Measurements from ENCODE around the gene PRKCI. TPM values are rescaled to one million over a fixed set of nuclear protein-coding genes. Genes with fewer than 3 reads are reported as not detected.

PRKCI gene
- total RNA-seq, result 10 to 100 TPM; 14.1 to 24.6 TPM

DNA sequence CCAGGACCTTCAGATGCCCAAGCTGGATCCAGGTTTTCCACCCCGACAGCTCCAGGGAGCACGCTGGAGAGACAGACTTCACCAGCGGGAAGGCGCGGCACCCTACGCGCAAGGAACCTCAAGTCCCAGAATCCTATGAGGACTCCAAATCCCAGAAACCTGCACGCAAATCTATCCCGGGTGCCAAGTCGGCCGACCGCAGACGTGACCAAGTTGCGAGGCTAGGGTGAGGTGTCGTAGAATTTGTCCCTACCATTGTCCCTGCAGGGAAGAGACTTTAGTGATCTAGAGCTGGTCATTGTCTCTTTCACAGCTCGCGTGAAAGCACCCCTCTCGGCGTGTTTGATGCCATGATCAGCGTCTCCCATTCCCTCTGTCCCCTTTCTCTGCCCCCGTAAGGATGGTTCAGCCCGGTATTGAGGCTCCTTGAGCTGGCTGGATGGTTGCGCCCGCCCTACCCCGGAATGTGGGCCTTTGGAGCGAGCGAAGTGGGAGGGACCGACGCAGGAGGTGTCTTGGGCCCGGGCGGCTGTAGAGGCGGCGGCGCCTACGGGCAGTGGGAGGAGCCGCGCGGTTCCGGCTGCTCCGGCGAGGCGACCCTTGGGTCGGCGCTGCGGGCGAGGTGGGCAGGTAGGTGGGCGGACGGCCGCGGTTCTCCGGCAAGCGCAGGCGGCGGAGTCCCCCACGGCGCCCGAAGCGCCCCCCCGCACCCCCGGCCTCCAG is at the start of gene PRKCI:
Gene PRKCI (plus strand): TSS at position 501 of the 723 bp plus-strand sequence. CDS start 246 bp downstream, outside the sequence.

DNA sequence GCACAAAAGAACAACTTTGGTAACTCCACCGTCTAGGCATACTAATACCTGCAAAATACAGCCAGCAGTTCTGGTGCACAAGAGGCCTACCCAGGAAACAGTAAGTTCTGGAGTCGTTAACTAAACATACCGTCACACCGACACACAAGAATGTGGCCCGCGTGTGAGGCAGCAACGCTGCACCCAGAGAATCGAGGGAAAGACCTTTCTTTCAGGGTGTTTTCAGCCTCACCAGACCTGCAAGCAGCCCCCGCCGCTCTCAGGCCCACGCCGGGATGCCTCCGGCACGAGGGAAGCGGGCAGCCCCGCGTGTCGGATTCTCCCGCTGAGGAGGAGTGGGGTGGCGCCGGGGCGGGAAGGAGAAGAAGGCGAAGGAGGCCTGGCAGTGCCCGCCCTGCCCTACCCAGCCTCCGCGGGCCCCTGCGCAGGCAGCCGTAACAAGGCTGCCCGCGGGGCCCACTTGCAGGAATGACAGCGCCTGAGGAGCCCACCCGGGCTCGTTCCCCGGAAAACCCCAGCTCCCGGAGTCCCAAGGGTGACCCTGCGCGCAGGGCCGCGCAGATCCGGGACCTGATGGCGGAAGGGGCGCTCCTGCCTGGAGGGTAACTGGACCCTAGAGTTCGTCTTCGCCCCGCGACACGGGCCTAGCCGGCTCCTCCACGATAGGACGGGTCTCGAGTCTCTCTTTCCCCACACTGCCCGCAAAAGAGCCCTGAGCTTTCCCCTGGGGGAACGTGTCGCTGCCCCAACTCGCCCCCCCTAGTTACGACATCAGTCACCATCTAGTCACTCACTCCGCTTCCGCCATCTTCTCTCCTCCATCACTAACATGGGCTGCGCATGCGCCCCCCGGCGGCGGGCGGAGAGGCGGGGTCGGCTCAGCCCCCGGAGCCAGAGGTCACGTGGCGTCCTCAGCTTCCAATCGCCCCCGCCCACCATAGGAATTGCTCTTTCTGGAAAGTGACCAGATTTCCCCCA is 41.0 kb upstream of the PRKCI start, which contains the start of gene PHC3:
Gene PHC3 (minus strand): TSS at position 826 of the 978 bp plus-strand sequence. CDS start 18 bp downstream, at position 808.

Small RNAs within 50 kb of the gene (small RNA-seq; reads per million reads assigned to genes)
- 0 reads per million in 2 donors for gene RF00019

Other genes starting within 250 kb of the PRKCI start
- gene GPR160, start 184.4 kb upstream of the PRKCI start, total RNA-seq, result 1 to 10 TPM in 1 of 2 donors, under 1 TPM in 1; 1.00 to 2.1 TPM
- 10 to 100 TPM; 23.3 to 34.8 TPM for gene PHC3, start 40.7 kb upstream of the PRKCI start, total RNA-seq
- gene SKIL, start 135.3 kb downstream of the PRKCI start, total RNA-seq, result 1 to 10 TPM; 4.8 to 8.0 TPM
- gene CLDN11, start 196.4 kb downstream of the PRKCI start, total RNA-seq, result 1 to 10 TPM in 1 of 2 donors, under 1 TPM in 1; 0.69 to 1.7 TPM